K562 (cell line): ENCODE data around the gene DLGAP1. TPM values are rescaled to one million over a fixed set of nuclear protein-coding genes. Genes with fewer than 3 reads are reported as not detected.

Experiments
- BRF1 ChIP-seq: IDR thresholded peaks from 3 replicates; pipeline ENCODE4 v1.6.1; 2011; ENCODE audit warnings: borderline replicate concordance, mild to moderate bottlenecking; ENCODE audit not compliant: insufficient read length; ENCODE audit errors: extremely low read depth
- CXXC5 ChIP-seq: fragments of 250-450 bp; sonication (Bioruptor Pico); IDR thresholded peaks from 2 replicates; pipeline ENCODE4 v1.8.0; 2022; ENCODE audit warnings: inconsistent platforms, mild to moderate bottlenecking, moderate library complexity
- E4F1 ChIP-seq: fragments of 250-450 bp; sonication (Bioruptor Pico); IDR thresholded peaks from 2 replicates; pipeline ENCODE4 v1.5.0; 2021; ENCODE audit warnings: mild to moderate bottlenecking, borderline replicate concordance
- EP300 ChIP-seq: IDR thresholded peaks from 2 replicates; pipeline ENCODE4 v1.6.1; 2012; ENCODE audit warnings: low read length, improper control_type of control experiment
- GATA2 ChIP-seq: sonication (generic); formaldehyde crosslinking; IDR thresholded peaks from 2 replicates; pipeline ENCODE4 v1.4.0; 2020; ENCODE audit warnings: mild to moderate bottlenecking, missing genetic modification reagents
- HOXB6 ChIP-seq: fragments of 250-450 bp; sonication (Bioruptor Pico); IDR thresholded peaks from 2 replicates; pipeline ENCODE4 v1.5.1; 2022; ENCODE audit warnings: mild to moderate bottlenecking, borderline replicate concordance
- ILF3 ChIP-seq: fragments of 450-650 bp; IDR thresholded peaks from 2 replicates; pipeline ENCODE4 v1.6.1; 2018; ENCODE audit warnings: antibody characterized with exemption, mild to moderate bottlenecking, moderate library complexity, borderline replicate concordance
- MXD1 ChIP-seq: fragments of 250-450 bp; sonication (Bioruptor Pico); IDR thresholded peaks from 2 replicates; pipeline ENCODE4 v1.8.0; 2021; ENCODE audit warnings: borderline replicate concordance, mild to moderate bottlenecking, moderate library complexity; ENCODE audit not compliant: poor library complexity, severe bottlenecking
- NR4A1 ChIP-seq, 2 experiments: fragments of 250-450 bp in 1 of 2; fragments of 450-650 bp in 1 of 2; sonication (Bioruptor Pico) in 1 of 2; IDR thresholded peaks; 2 replicates each; pipeline versions ENCODE4 v1.4.0 to v1.6.1; 2016 to 2020; ENCODE audit warnings: mild to moderate bottlenecking in 2 of 2, missing compliant biosample characterization in 1 of 2, missing genetic modification characterization in 1 of 2, moderate library complexity in 1 of 2
- OTX1 ChIP-seq: fragments of 450-650 bp; formaldehyde crosslinking; IDR thresholded peaks from 2 replicates; pipeline ENCODE4 v1.4.0; 2022; ENCODE audit warnings: mild to moderate bottlenecking
- SIN3A ChIP-seq, 2 experiments: fragments of 150-350 bp in 1 of 2; IDR thresholded peaks; 2 replicates each; pipeline ENCODE4 v1.6.1; 2011 to 2016; ENCODE audit warnings: borderline replicate concordance in 2 of 2, low read depth in 2 of 2, low read length in 2 of 2, mild to moderate bottlenecking in 2 of 2, moderate library complexity in 2 of 2; ENCODE audit not compliant: control insufficient read depth in 1 of 2
- SRSF1 ChIP-seq: fragments of 200-400 bp; formaldehyde crosslinking; IDR thresholded peaks from 2 replicates; pipeline ENCODE4 v1.6.1; 2017; ENCODE audit warnings: mild to moderate bottlenecking, low read depth, low read length, moderate library complexity
- polyA plus RNA-seq, 8 experiments: library from polyadenylated mRNA; depleted of rRNA in 4 of 8; stranded (reverse) in 5 of 8; unstranded in 3 of 8; fragments of >200 nt; fragmentation: Nextera tagmentation in 2 of 8; fragmentation: Illumina TruSeq in 1 of 8; extraction: Ambion mirVana in 2 of 8; extraction: Trizol in 1 of 8; gene quantifications; 2 replicates each; pipeline versions ENCODE4 v1.2.1 to v1.2.3, GENCODE V29; 2011 to 2014; ENCODE audit warnings: inconsistent platforms in 1 of 8, missing spikeins in 1 of 8
- total RNA-seq, 7 experiments: library from RNA; depleted of rRNA in 6 of 7; stranded (reverse); fragments of >200 nt in 6 of 7; fragmentation: Illumina TruSeq in 2 of 7; extraction: Trizol in 2 of 7; gene quantifications; 2 replicates each; pipeline versions ENCODE4 v1.2.1 to v1.2.3, GENCODE V29; 2011 to 2021; ENCODE audit warnings: low replicate concordance in 1 of 7
- TF ChIP-seq, protein P1 (sequence below): sonication (generic); formaldehyde crosslinking; IDR thresholded peaks from 2 replicates; pipeline ENCODE4 v1.8.1; 2023; ENCODE audit warnings: mild to moderate bottlenecking, missing genetic modification reagents

The DLGAP1 gene
- total and polyA plus RNA-seq, 9 of the 15 experiments (the other 6 are each of a cell fraction or from before 2014, with no cell fraction given): 0.04 to 0.22 (median 0.08) TPM

GRCh38 chr18:3623769-3624545 lies 831.1 kb downstream of the DLGAP1 start (continued):
- TF ChIP-seq, protein P1, sequence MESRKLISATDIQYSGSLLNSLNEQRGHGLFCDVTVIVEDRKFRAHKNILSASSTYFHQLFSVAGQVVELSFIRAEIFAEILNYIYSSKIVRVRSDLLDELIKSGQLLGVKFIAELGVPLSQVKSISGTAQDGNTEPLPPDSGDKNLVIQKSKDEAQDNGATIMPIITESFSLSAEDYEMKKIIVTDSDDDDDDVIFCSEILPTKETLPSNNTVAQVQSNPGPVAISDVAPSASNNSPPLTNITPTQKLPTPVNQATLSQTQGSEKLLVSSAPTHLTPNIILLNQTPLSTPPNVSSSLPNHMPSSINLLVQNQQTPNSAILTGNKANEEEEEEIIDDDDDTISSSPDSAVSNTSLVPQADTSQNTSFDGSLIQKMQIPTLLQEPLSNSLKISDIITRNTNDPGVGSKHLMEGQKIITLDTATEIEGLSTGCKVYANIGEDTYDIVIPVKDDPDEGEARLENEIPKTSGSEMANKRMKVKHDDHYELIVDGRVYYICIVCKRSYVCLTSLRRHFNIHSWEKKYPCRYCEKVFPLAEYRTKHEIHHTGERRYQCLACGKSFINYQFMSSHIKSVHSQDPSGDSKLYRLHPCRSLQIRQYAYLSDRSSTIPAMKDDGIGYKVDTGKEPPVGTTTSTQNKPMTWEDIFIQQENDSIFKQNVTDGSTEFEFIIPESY (CRISPR knock-in tag): no peak
- TF ChIP-seq E4F1 (CRISPR knock-in tag) (peak; percentile 57; the same call in 1 of the 2 replicates), NR4A1 (CRISPR knock-in tag; IDR thresholded peaks at IDR 0.05) (peak; percentile 98), NR4A1 (tag; IDR thresholded peaks at IDR 0.05) (peak; percentile 97), CXXC5 (peak; percentile 93), SIN3A (IDR thresholded peaks at IDR 0.05; ENCODE audit: borderline replicate concordance in 2 of 2, control insufficient read depth in 1 of 2, low read depth in 2 of 2, low read length in 2 of 2) (peak in 1 of 2 experiments; percentile 51; a peak in 2 of 4 replicates), SRSF1 (no peak), BRF1 (no peak), EP300 (peak; percentile 81), MXD1 (CRISPR knock-in tag) (peak; percentile 58), ILF3 (no peak), HOXB6 (CRISPR knock-in tag) (no peak; the same call in 1 of the 2 replicates), GATA2 (CRISPR knock-in tag) (peak; percentile 61), OTX1 (CRISPR knock-in tag) (peak; percentile 95)
